Activated CD4-positive, alpha-beta T cell treated with anti-CD3 and anti-CD28 coated beads, Interleukin-2, amount 10 ng/mL, durations not matched to agents 7 days and 5 days (primary cell): ENCODE data around the gene VCPKMT. TPM values are rescaled to one million over a fixed set of nuclear protein-coding genes. Genes with fewer than 3 reads are reported as not detected.
A peak's percentile ranks its signal among the peaks of the same experiment; 100 is the strongest.
"Not testable (repeated sequence)": the region's sequence is repeated elsewhere in the genome, so short reads cannot be mapped to it uniquely, and the experiment has no call there.

Experiments used
- CTCF ChIA-PET: fragments of 350-600 bp; sonication (Branson Sonifier 250); formaldehyde crosslinking; loops from one replicate; lab custom pipeline; 2021; ENCODE audit warnings: antibody characterized with exemption; lab: Charles Lee
- POLR2A ChIA-PET: fragments of 350-600 bp; sonication (Branson Sonifier 250); formaldehyde crosslinking; loops from one replicate; lab custom pipeline; 2021; ENCODE audit warnings: antibody characterized with exemption; lab: Charles Lee
- DNase-seq: peaks from one replicate; pipeline ENCODE4 v3.0.0-alpha.2; 2020
- H3K27ac Mint-ChIP-seq: one replicate; pipeline ENCODE4 v1.8.0; 2021; ENCODE audit warnings: mild to moderate bottlenecking, moderate library complexity, mixed read lengths
- H3K27me3 Mint-ChIP-seq: one replicate; pipeline ENCODE4 v1.8.0; 2021; ENCODE audit warnings: mixed read lengths
- H3K36me3 Mint-ChIP-seq: one replicate; pipeline ENCODE4 v1.8.0; 2021; ENCODE audit warnings: low read depth, mixed read lengths
- H3K4me1 Mint-ChIP-seq: one replicate; pipeline ENCODE4 v1.8.0; 2021; ENCODE audit warnings: mixed read lengths
- H3K4me3 Mint-ChIP-seq: one replicate; pipeline ENCODE4 v1.8.0; 2021; ENCODE audit warnings: mild to moderate bottlenecking, moderate library complexity, mixed read lengths
- H3K9me3 Mint-ChIP-seq: one replicate; pipeline ENCODE4 v1.8.0; 2021; ENCODE audit warnings: mixed read lengths
- total RNA-seq, 2 experiments: library from RNA; stranded (reverse); gene quantifications; one replicate each; pipeline ENCODE4 v1.2.3, GENCODE V29; 2021

The VCPKMT gene
- total RNA-seq, 2 experiments from 2014 or later, result 9.8 to 11.3 TPM

- peaks cover 40% of the 10 kb centered on the region for H3K36me3 Mint-ChIP-seq
- H3K27me3 Mint-ChIP-seq, H3K4me3 Mint-ChIP-seq, H3K9me3 Mint-ChIP-seq, POLR2A ChIA-PET, CTCF ChIA-PET, DNase-seq, H3K27ac Mint-ChIP-seq: not testable (repeated sequence)
- H3K4me1 Mint-ChIP-seq, result peaks cover 62% of the 10 kb centered on the region
Measured at GRCh38 chr14:50079103-50079502, 37.3 kb downstream of the VCPKMT start.

- H3K4me3 Mint-ChIP-seq, DNase-seq, POLR2A ChIA-PET, H3K9me3 Mint-ChIP-seq, H3K27me3 Mint-ChIP-seq, H3K27ac Mint-ChIP-seq: not testable (repeated sequence)
- peaks cover 34% of the 10 kb centered on the region for H3K36me3 Mint-ChIP-seq
- CTCF ChIA-PET, result interaction anchor here (2.7 kb wide), 1 partner anchor 12 kb away, joined by 9 read pairs; no protein-coding TSS in a partner anchor
- H3K4me1 Mint-ChIP-seq, result peaks cover 43% of the 10 kb centered on the region
Measured at GRCh38 chr14:50073663-50074062, 42.7 kb downstream of the VCPKMT start.

GRCh38 chr14:50072395-50072794, 44.0 kb downstream of the VCPKMT start:
- peaks cover 6% of the 10 kb centered on the region for H3K9me3 Mint-ChIP-seq
- ChIA-PET POLR2A (no interaction called here), CTCF (interaction anchor here (0.5 to 2.7 kb wide), 5 partner anchors 9 to 688 kb away, joined by 3 to 9 read pairs (median 3); no protein-coding TSS in a partner anchor)
- peaks cover 41% of the 10 kb centered on the region for H3K4me1 Mint-ChIP-seq
- DNase-seq, result no peak
- no peaks in the 10 kb centered on the region for H3K27me3 Mint-ChIP-seq
- no peak overlapping the region for H3K4me3 Mint-ChIP-seq
- H3K27ac Mint-ChIP-seq, result no peak overlapping the region
- peaks cover 34% of the 10 kb centered on the region for H3K36me3 Mint-ChIP-seq

DNA sequence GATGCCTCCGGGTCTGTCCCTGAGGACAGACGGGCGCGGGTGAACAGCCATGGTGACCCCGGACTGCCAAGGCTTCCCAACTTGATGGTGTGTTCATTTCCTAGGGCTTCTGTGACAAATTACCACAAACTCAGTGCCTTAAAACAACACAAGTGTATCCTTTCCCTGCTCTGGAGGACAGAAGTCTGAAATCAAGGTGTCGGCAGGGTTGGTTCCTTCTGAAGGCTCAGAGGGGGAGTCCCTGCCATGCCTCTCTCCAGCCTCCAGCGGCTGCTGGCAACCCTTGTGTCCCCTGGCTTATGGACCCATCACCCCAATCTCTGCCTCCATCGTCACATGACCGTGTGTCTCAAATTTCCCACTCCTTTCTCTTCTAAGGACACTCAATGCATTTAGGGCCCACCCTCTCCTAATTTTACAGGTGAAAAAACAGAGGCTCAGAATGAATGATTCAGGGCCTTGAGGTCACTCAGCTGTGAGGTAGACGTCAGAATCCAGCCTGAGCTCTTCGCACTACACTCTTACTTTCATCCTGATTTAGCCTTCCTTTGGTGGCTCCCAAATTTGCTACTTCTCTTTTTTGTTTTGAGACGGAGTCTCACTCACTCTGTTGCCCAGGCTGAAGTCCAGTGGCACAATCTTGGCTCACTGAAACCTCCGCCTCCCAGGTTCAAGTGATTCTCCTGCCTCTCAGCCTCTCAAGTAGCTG, 45.4 kb downstream of the VCPKMT start:
- Mint-ChIP-seq H3K4me1 (peaks cover 47% of the 10 kb centered on the region), H3K36me3 (peaks cover 34% of the 10 kb centered on the region), H3K4me3 (no peak overlapping the region), H3K27ac (no peak overlapping the region), H3K9me3 (peaks cover 3% of the 10 kb centered on the region), H3K27me3 (no peaks in the 10 kb centered on the region)
- ChIA-PET POLR2A (no interaction called here), CTCF (interaction anchor here (0.6 to 2.7 kb wide), 5 partner anchors 9 to 190 kb away, joined by 3 to 9 read pairs (median 4); no protein-coding TSS in a partner anchor)
- DNase-seq, result no peak

- Mint-ChIP-seq H3K27me3 (no peaks in the 10 kb centered on the region), H3K27ac (no peak overlapping the region), H3K4me3 (no peak overlapping the region), H3K9me3 (peaks cover 3% of the 10 kb centered on the region), H3K36me3 (peaks cover 34% of the 10 kb centered on the region), H3K4me1 (peaks cover 53% of the 10 kb centered on the region)
- ChIA-PET CTCF (interaction anchor here (0.5 to 1.8 kb wide), 5 partner anchors 10 to 659 kb away, joined by 3 to 4 read pairs (median 4); no protein-coding TSS in a partner anchor), POLR2A (interaction anchor here (0.7 kb wide), 1 partner anchor 241 kb away, joined by 4 read pairs; no protein-coding TSS in a partner anchor)
- no peak for DNase-seq
Measured at GRCh38 chr14:50070230-50070629, 46.1 kb downstream of the VCPKMT start.

- H3K36me3 Mint-ChIP-seq, result peaks cover 32% of the 10 kb centered on the region
- no peaks in the 10 kb centered on the region for H3K9me3 Mint-ChIP-seq
- H3K4me3 Mint-ChIP-seq, result no peak overlapping the region
- no peak for DNase-seq
- CTCF ChIA-PET, result interaction anchor here (0.8 to 1.9 kb wide), 6 partner anchors 9 to 207 kb away, joined by 3 to 9 read pairs (median 3); no protein-coding TSS in a partner anchor
- H3K4me1 Mint-ChIP-seq, result peaks cover 60% of the 10 kb centered on the region
- no peak overlapping the region for H3K27ac Mint-ChIP-seq
- H3K27me3 Mint-ChIP-seq, result no peaks in the 10 kb centered on the region
- POLR2A ChIA-PET, result no interaction called here
Measured at GRCh38 chr14:50069325-50069724, 47.0 kb downstream of the VCPKMT start.

DNA sequence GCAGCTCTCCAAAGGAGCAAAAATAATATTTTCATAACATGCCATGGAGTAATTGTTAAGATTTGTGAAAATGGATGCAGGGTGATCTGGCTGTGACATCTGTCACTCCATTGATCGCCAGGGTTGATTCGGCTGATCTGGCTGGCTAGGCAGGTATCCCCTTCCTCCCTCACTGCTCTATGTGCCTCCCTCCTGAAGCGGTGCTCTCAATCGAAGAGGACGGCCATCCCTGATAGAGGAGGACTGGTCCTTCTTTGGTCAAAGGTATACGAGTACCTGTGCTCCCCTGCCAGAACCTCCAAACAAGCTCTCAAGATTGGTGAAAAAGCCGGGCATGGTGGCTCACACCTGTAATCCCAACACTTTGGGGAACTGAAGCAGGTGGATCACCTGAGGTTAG, 47.9 kb downstream of the VCPKMT start:
- no peak for DNase-seq
- Mint-ChIP-seq H3K4me1 (peaks cover 67% of the 10 kb centered on the region), H3K9me3 (no peaks in the 10 kb centered on the region), H3K36me3 (peaks cover 32% of the 10 kb centered on the region), H3K4me3 (no peak overlapping the region), H3K27ac (no peak overlapping the region), H3K27me3 (no peaks in the 10 kb centered on the region)
- ChIA-PET POLR2A (no interaction called here), CTCF (interaction anchor here (1.2 to 1.9 kb wide), 4 partner anchors 8 to 206 kb away, joined by 3 to 9 read pairs (median 4); no protein-coding TSS in a partner anchor)

- Mint-ChIP-seq H3K36me3 (peaks cover 28% of the 10 kb centered on the region), H3K27ac (peak overlapping the region; percentile 21), H3K4me1 (peaks cover 67% of the 10 kb centered on the region), H3K27me3 (no peaks in the 10 kb centered on the region), H3K9me3 (no peaks in the 10 kb centered on the region), H3K4me3 (no peak overlapping the region)
- no peak for DNase-seq
- CTCF ChIA-PET, result interaction anchor here (0.6 to 1.9 kb wide), 7 partner anchors 8 to 206 kb away, joined by 3 to 9 read pairs (median 4); no protein-coding TSS in a partner anchor
- POLR2A ChIA-PET, result no interaction called here
Measured at GRCh38 chr14:50067723-50068495, 48.5 kb downstream of the VCPKMT start.

GRCh38 chr14:50065583-50065982, 50.8 kb downstream of the VCPKMT start:
- ChIA-PET POLR2A (no interaction called here), CTCF (no interaction called here)
- H3K36me3 Mint-ChIP-seq, result peaks cover 33% of the 10 kb centered on the region
- no peaks in the 10 kb centered on the region for H3K27me3 Mint-ChIP-seq
- no peaks in the 10 kb centered on the region for H3K9me3 Mint-ChIP-seq
- H3K4me3 Mint-ChIP-seq, result no peak overlapping the region
- peak overlapping the region; percentile 98 for H3K27ac Mint-ChIP-seq
- DNase-seq, result no peak
- H3K4me1 Mint-ChIP-seq, result peaks cover 75% of the 10 kb centered on the region

GRCh38 chr14:50064993-50065392, 51.4 kb downstream of the VCPKMT start:
- H3K4me1 Mint-ChIP-seq, result peaks cover 81% of the 10 kb centered on the region

DNA sequence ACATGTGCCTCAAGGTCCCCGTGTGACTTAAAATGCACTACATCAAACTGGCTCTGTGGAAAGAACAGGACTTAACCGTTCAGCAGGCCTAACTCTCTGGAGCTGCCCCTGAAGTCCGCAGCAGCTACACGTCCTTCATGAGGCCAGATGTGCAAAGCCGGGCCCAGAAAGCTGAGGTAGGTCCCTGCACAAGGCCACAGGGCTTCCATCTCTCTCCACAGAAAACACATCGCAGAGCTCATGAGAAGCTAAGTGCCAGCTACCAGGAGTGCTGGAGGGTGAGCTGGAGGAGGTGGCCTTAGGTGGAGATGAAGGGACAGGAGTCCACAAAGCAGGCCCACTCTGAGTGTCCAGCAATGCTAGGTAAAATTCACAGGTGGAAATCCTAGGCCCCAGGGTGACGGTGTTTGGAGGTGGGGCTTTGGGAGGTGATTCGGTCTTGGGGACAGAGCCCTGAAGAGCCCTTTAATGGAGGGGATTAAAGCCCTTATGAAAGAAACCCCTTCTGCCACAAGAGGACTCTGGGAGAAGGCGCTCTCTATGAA, 52.4 kb downstream of the VCPKMT start:
- ChIA-PET POLR2A (interaction anchor here (0.5 kb wide), 1 partner anchor 262 kb away, joined by 6 read pairs; no protein-coding TSS in a partner anchor), CTCF (interaction anchor here (0.6 to 2.5 kb wide), 8 partner anchors 9 to 201 kb away, joined by 3 to 12 read pairs (median 3); no protein-coding TSS in a partner anchor)
- peaks cover 40% of the 10 kb centered on the region for H3K36me3 Mint-ChIP-seq
- no peak overlapping the region for H3K4me3 Mint-ChIP-seq
- DNase-seq, result no peak
- peaks cover 87% of the 10 kb centered on the region for H3K4me1 Mint-ChIP-seq
- peak overlapping the region; percentile 98 for H3K27ac Mint-ChIP-seq
- H3K27me3 Mint-ChIP-seq, result no peaks in the 10 kb centered on the region
- H3K9me3 Mint-ChIP-seq, result no peaks in the 10 kb centered on the region

More at GRCh38 chr14:50064993-50065392, 51.4 kb downstream of the VCPKMT start:
- Mint-ChIP-seq H3K27me3 (no peaks in the 10 kb centered on the region), H3K27ac (peak overlapping the region; percentile 98), H3K36me3 (peaks cover 34% of the 10 kb centered on the region), H3K9me3 (no peaks in the 10 kb centered on the region), H3K4me3 (peak overlapping the region; percentile 35)
- POLR2A ChIA-PET, result no interaction called here
- peak; percentile 86 for DNase-seq
- CTCF ChIA-PET, result interaction anchor here (1.0 to 1.6 kb wide), 4 partner anchors 18 to 202 kb away, joined by 3 to 4 read pairs (median 4); no protein-coding TSS in a partner anchor
